Uterus (tissue), 4 donors: ENCODE measurements around the gene KLK5. TPM values are rescaled to one million over a fixed set of nuclear protein-coding genes. Genes with fewer than 3 reads are reported as not detected.

Experiments
- DNase-seq, 2 donors: peaks; one replicate each; pipeline ENCODE4 v3.0.0-alpha.2; 2019 to 2020
- H3K27ac ChIP-seq, 2 donors: fragments of 200-600 bp; sonication (generic); 1 replicate in 1 of 2; 2 replicates in 1 of 2; pipeline ENCODE4 v1.5.1; 2016 to 2018
- H3K27me3 ChIP-seq, 2 donors: fragments of 200-600 bp; sonication (generic); one replicate each; pipeline ENCODE4 v1.5.1; 2018 to 2019; ENCODE audit warnings: control low read depth in 1 of 2
- H3K36me3 ChIP-seq, 2 donors: fragments of 200-600 bp; sonication (generic); one replicate each; pipeline ENCODE4 v1.5.1; 2019; ENCODE audit warnings: control low read depth in 1 of 2
- H3K4me1 ChIP-seq, 2 donors: fragments of 200-600 bp; sonication (generic); one replicate each; pipeline ENCODE4 v1.5.1; 2018 to 2019; ENCODE audit warnings: control low read depth in 1 of 2
- H3K4me3 ChIP-seq, 2 donors: fragments of 200-600 bp; sonication (generic); 1 replicate in 1 of 2; 2 replicates in 1 of 2; pipeline ENCODE4 v1.5.1; 2018 to 2019; ENCODE audit warnings: mild to moderate bottlenecking in 1 of 2
- H3K9me3 ChIP-seq, 2 donors: fragments of 200-600 bp; sonication (generic); one replicate each; pipeline ENCODE4 v1.5.1; 2019; ENCODE audit warnings: control low read depth in 1 of 2
- POLR2A ChIP-seq, 2 donors: fragments of 450-650 bp; IDR thresholded peaks; one replicate each; pipeline ENCODE4 v1.6.1; 2016; ENCODE audit warnings: antibody characterized with exemption in 2 of 2, mild to moderate bottlenecking in 1 of 2, moderate library complexity in 1 of 2
- intact Hi-C: fragments of 100-400 bp; cut with DNase I; formaldehyde crosslinking; loops from one replicate; pipeline ENCODE4 v1.15.1; 2023; ENCODE audit warnings: low total_unique reads
- total RNA-seq, 4 donors: library from RNA; depleted of rRNA in 3 of 4; stranded (reverse); fragments of >200 nt in 3 of 4; gene quantifications; one replicate each; pipeline versions ENCODE4 v1.1.0 to v1.2.4, GENCODE V29; 2014 to 2023
- TF ChIP-seq, protein P1 (sequence below), 4 experiments: fragments of 200-600 bp in 2 of 4; fragments of 450-650 bp in 2 of 4; sonication (generic) in 2 of 4; IDR thresholded peaks; one replicate each; pipeline ENCODE4 v1.5.1; 2016 to 2019; ENCODE audit warnings: antibody characterized with exemption in 4 of 4, mild to moderate bottlenecking in 2 of 4, moderate library complexity in 1 of 4
- donor health status: DM: yes; HTN: yes; CAD: no.

Gene KLK5, protein sequence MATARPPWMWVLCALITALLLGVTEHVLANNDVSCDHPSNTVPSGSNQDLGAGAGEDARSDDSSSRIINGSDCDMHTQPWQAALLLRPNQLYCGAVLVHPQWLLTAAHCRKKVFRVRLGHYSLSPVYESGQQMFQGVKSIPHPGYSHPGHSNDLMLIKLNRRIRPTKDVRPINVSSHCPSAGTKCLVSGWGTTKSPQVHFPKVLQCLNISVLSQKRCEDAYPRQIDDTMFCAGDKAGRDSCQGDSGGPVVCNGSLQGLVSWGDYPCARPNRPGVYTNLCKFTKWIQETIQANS
- 1 to 10 TPM in 1 of 4 donors, under 1 TPM in 1, not detected in 2; 0.69 to 1.0 TPM for total RNA-seq

DNA sequence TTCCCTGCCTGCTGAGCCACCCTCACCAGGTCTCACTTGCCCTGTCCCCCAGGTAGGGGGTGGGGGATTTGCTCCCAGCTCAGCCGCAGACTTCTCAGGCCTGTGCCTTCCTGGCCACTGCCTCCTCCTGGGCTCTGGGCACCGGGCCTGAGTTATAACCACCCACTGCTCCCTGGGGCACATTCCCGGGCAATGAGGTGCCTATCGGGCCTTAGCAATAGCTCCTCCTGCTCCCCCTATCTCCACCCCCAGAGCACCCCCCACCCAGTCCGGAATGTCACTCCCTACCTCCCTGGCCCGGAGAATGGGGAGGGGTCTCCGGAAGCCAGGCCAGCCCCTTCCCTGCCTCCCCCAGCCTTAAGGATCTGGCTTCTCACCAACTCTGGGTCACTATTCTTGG, at the start of gene KLK5:
KLK5 (minus strand) TSS at position 129 of the 400 bp plus-strand sequence. CDS start 381 bp downstream, outside the sequence.
- no peaks in the 10 kb centered on the region for H3K9me3 ChIP-seq
- TF ChIP-seq POLR2A (IDR thresholded peaks at IDR 0.05), result no peak
- TF ChIP-seq, protein P1, sequence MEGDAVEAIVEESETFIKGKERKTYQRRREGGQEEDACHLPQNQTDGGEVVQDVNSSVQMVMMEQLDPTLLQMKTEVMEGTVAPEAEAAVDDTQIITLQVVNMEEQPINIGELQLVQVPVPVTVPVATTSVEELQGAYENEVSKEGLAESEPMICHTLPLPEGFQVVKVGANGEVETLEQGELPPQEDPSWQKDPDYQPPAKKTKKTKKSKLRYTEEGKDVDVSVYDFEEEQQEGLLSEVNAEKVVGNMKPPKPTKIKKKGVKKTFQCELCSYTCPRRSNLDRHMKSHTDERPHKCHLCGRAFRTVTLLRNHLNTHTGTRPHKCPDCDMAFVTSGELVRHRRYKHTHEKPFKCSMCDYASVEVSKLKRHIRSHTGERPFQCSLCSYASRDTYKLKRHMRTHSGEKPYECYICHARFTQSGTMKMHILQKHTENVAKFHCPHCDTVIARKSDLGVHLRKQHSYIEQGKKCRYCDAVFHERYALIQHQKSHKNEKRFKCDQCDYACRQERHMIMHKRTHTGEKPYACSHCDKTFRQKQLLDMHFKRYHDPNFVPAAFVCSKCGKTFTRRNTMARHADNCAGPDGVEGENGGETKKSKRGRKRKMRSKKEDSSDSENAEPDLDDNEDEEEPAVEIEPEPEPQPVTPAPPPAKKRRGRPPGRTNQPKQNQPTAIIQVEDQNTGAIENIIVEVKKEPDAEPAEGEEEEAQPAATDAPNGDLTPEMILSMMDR (IDR thresholded peaks at IDR 0.05), result no peak
- no peaks in the 10 kb centered on the region for H3K27me3 ChIP-seq
- no peak within 1 kb of the TSS for H3K27ac ChIP-seq
- H3K36me3 ChIP-seq, result no peaks in the 10 kb centered on the region
- no peak for DNase-seq
- intact Hi-C loops, result no loop called here
- no peaks in the 10 kb centered on the region for H3K4me1 ChIP-seq
- no peak within 1 kb of the TSS for H3K4me3 ChIP-seq

DNA sequence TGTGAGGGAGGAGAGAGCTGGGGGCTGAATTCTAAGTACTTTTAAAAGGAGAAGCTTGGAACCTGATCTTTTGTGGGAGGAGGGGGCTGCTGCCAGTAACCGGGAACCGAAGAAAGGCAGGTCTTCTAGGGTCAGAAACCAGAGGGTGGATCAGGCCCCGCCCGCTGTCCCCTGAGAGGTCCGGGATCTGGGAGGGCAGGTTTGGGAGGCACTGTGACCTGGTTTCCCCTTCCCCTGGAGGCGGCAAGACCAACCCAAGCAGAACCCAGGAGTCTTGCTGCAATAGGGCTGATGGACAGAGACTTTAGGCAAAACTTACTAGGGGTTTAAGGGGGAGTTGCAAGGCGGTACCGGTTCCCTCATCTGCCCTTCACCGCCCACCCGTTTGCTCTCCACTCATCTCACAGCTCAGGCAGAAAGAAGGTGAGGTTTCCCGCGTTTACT, 49.3 kb upstream of the KLK5 start:
- H3K4me1 ChIP-seq, result no peaks in the 10 kb centered on the region
- intact Hi-C loops, result no loop called here
- H3K4me3 ChIP-seq, result no peak overlapping the region
- TF ChIP-seq, protein P1 (IDR thresholded peaks at IDR 0.05), result no peak
- no peak for TF ChIP-seq POLR2A (IDR thresholded peaks at IDR 0.05)
- H3K27me3 ChIP-seq, result peaks cover 0 to 12% of the 10 kb centered on the region in 2 donors
- no peak overlapping the region for H3K27ac ChIP-seq
- no peak for DNase-seq
- no peaks in the 10 kb centered on the region for H3K36me3 ChIP-seq
- H3K9me3 ChIP-seq, result no peaks in the 10 kb centered on the region

DNA sequence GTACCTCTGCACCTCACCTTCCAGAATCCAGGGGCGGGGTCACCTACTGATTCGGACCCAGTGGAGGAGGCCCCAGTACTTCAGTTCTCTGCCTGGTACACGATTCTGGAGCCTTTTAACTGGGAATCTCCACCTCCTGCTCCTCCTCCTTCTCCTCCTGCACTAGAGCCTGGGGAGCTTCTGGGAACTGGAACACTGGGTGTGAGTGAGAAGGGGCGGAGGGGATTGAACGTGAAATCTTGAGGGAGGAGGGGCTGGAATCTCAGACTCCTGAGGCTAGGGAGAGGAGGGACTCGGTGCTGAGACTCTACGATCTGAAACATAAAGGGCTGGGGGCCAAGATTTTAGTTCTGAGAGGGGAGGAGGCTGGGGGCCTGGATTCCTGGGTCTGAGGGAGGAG, 48.7 kb upstream of the KLK5 start, which contains the start of gene KLK8:
KLK8 (minus strand) TSS at position 90 of the 400 bp plus-strand sequence. CDS start 437 bp downstream, outside the sequence.
- no peak for DNase-seq
- intact Hi-C loops, result no loop called here
- Histone ChIP-seq H3K4me3 (no peak within 1 kb of the TSS), H3K27me3 (peaks cover 0 to 12% of the 10 kb centered on the region in 2 donors), H3K27ac (no peak within 1 kb of the TSS), H3K4me1 (no peaks in the 10 kb centered on the region), H3K9me3 (no peaks in the 10 kb centered on the region), H3K36me3 (no peaks in the 10 kb centered on the region)
- TF ChIP-seq POLR2A (IDR thresholded peaks at IDR 0.05), result no peak
- TF ChIP-seq, protein P1 (IDR thresholded peaks at IDR 0.05), result no peak

DNA sequence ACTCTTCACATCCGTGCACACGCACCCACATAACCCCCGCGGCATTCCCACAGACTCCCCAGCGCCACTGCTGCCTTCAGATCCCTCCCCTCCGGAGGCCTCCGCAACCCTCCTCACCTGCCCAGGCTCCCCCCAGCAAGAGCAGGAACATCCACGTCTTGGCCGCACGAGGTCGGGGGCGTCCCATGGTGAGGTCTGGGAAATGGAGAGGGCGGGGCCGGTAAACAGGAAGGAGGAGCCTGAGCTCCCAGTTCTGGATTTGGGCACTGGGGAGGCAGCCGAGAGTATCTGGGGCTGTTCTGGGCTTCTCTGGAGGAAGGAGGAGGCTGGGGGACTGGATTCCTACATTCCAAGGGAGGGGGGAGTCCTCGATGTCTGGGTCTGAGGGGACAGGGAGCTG, 48.1 kb upstream of the KLK5 start:
- TF ChIP-seq, protein P1 (IDR thresholded peaks at IDR 0.05), result no peak
- no peak for TF ChIP-seq POLR2A (IDR thresholded peaks at IDR 0.05)
- Histone ChIP-seq H3K27ac (no peak overlapping the region), H3K36me3 (no peaks in the 10 kb centered on the region), H3K4me3 (no peak overlapping the region), H3K4me1 (no peaks in the 10 kb centered on the region), H3K27me3 (peaks cover 0 to 12% of the 10 kb centered on the region in 2 donors), H3K9me3 (no peaks in the 10 kb centered on the region)
- DNase-seq, result no peak
- intact Hi-C loops, result no loop called here

DNA sequence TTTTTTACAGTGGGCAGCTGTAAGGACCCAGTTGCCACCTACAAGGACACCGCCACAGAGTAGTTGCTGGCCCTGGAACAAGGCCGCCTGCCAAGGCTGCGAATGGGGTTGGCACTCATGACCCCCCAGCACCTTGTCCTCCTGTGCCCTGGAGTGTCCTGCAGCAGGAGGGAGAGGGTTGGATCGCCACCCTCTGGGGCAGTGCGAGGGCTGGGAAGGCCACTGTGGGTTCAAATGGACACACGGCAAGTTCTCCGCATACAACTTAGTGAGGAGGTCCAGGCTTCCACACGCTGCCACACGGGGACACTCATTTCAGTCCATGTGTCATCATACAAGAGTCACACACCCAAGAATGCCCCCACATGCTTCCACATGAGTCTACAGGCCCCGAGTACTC, 47.6 kb upstream of the KLK5 start:
- Histone ChIP-seq H3K9me3 (no peaks in the 10 kb centered on the region), H3K27me3 (peaks cover 0 to 12% of the 10 kb centered on the region in 2 donors), H3K4me3 (no peak overlapping the region), H3K4me1 (no peaks in the 10 kb centered on the region), H3K36me3 (no peaks in the 10 kb centered on the region), H3K27ac (no peak overlapping the region)
- DNase-seq, result no peak
- TF ChIP-seq POLR2A (IDR thresholded peaks at IDR 0.05), result no peak
- TF ChIP-seq, protein P1 (IDR thresholded peaks at IDR 0.05), result no peak
- intact Hi-C loops, result no loop called here
